ENCODE data around the gene PIGB. TPM values are rescaled to one million over a fixed set of nuclear protein-coding genes. Genes with fewer than 3 reads are reported as not detected.

Gene PIGB
- polyA plus RNA-seq, 1 donor (not counting 4 experiments of a cell fraction or from before 2014, with no cell fraction given) = 29.1 TPM

DNA sequence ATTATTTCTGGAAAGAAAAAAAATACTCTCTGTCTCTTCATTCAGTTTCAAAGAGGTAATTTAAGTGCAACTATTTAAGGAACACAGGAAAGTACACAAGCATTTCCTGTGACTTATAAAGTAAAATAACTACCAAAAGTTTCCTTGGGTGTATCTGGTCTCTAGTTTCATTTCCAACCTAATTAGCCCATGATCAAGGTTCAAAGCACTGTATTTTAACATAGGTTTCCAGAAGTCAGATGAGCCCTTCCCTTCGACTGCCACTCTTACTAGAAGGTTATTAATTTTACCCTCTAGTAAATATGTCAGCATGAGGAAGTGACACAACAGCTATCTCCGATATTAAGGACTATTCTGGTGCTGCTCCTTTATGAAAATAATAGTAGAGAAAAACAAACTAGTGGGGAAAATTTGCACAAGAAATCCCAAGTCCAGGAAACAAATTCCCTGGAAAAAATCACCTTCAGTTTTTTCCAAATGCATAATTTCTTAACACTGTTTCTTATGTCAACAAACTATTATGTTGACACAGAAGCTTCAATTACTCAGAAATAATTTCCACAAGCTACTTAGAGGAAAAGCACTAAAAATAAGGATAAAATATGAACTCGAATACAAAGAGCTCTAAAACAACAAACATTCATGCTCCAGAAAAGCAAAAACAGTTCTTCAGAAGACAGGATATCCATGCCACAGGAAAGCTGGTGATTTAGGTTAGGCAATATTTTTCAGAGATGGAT, 53.8 kb downstream of the PIGB start:
- no peaks in the 10 kb centered on the region for H3K36me3 ChIP-seq (ENCODE audit: control insufficient read depth in 2 of 2, extremely low read depth in 1 of 2, insufficient read depth in 2 of 2, low read length in 2 of 2)
- no peaks in the 10 kb centered on the region for H3K9me1 ChIP-seq (ENCODE audit: control insufficient read depth, extremely low read depth, insufficient read depth, low read length)
- H3K9me3 ChIP-seq (ENCODE audit: control insufficient read depth, low read depth, low read length) = no peaks in the 10 kb centered on the region
- DNase-seq (ENCODE audit: low read depth, low spot score) = no peak
- H3K4me3 ChIP-seq (ENCODE audit: control insufficient read depth in 2 of 3, extremely low read depth in 1 of 3, insufficient read depth in 2 of 3, low read depth in 1 of 3, low read length in 3 of 3) = no peak overlapping the region
- dilution Hi-C loops (cut with MboI; ENCODE audit: extremely low pct_ligation_motif_present, low sequenced_read_pairs) = no loop called here
- no peaks in the 10 kb centered on the region for H3K27me3 ChIP-seq (ENCODE audit: control insufficient read depth, extremely low read depth, insufficient read depth, low read length)
- H3K4me2 ChIP-seq (ENCODE audit: control insufficient read depth, extremely low read depth, insufficient read depth, low read depth, low read length) = no peak overlapping the region
- no peaks in the 10 kb centered on the region for H3K79me2 ChIP-seq (ENCODE audit: control insufficient read depth, insufficient read depth, low read length)
- H2AFZ ChIP-seq (ENCODE audit: control insufficient read depth, low read length) = no peak overlapping the region
- no peak overlapping the region for H3K27ac ChIP-seq (ENCODE audit: control insufficient read depth, insufficient read depth, low read length)
- no peaks in the 10 kb centered on the region for H4K20me1 ChIP-seq (ENCODE audit: control insufficient read depth, extremely low read depth, insufficient read depth, low read length)
- no peak for FAIRE-seq
- H3K9ac ChIP-seq (ENCODE audit: control insufficient read depth, extremely low read depth, insufficient read depth, low read length) = no peak overlapping the region
- TF ChIP-seq EZH2 (IDR thresholded peaks at IDR 0.05; ENCODE audit: low read length) = no peak
- TF ChIP-seq, protein P1, sequence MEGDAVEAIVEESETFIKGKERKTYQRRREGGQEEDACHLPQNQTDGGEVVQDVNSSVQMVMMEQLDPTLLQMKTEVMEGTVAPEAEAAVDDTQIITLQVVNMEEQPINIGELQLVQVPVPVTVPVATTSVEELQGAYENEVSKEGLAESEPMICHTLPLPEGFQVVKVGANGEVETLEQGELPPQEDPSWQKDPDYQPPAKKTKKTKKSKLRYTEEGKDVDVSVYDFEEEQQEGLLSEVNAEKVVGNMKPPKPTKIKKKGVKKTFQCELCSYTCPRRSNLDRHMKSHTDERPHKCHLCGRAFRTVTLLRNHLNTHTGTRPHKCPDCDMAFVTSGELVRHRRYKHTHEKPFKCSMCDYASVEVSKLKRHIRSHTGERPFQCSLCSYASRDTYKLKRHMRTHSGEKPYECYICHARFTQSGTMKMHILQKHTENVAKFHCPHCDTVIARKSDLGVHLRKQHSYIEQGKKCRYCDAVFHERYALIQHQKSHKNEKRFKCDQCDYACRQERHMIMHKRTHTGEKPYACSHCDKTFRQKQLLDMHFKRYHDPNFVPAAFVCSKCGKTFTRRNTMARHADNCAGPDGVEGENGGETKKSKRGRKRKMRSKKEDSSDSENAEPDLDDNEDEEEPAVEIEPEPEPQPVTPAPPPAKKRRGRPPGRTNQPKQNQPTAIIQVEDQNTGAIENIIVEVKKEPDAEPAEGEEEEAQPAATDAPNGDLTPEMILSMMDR (optimal IDR thresholded peaks at IDR 0.05 in 1 of 3, IDR thresholded peaks at IDR 0.05 in 1 of 3, conservative IDR thresholded peaks at IDR 0.05 in 1 of 3; ENCODE audit: extremely low read depth in 1 of 3, insufficient read depth in 2 of 3, low read length in 3 of 3) = no peak
- no peaks in the 10 kb centered on the region for H3K4me1 ChIP-seq (ENCODE audit: control insufficient read depth, extremely low read depth, insufficient read depth, low read length)

GRCh38 chr15:55379095-55379494, 60.1 kb downstream of the PIGB start:
- Histone ChIP-seq H3K36me3 (ENCODE audit: control insufficient read depth in 2 of 2, extremely low read depth in 1 of 2, insufficient read depth in 2 of 2, low read length in 2 of 2) (no peaks in the 10 kb centered on the region), H3K4me2 (ENCODE audit: control insufficient read depth, extremely low read depth, insufficient read depth, low read depth, low read length) (no peak overlapping the region), H3K4me3 (ENCODE audit: control insufficient read depth in 2 of 3, extremely low read depth in 1 of 3, insufficient read depth in 2 of 3, low read depth in 1 of 3, low read length in 3 of 3) (no peak overlapping the region), H3K79me2 (ENCODE audit: control insufficient read depth, insufficient read depth, low read length) (no peaks in the 10 kb centered on the region), H3K9me3 (ENCODE audit: control insufficient read depth, low read depth, low read length) (no peaks in the 10 kb centered on the region), H3K27me3 (ENCODE audit: control insufficient read depth, extremely low read depth, insufficient read depth, low read length) (no peaks in the 10 kb centered on the region), H3K9ac (ENCODE audit: control insufficient read depth, extremely low read depth, insufficient read depth, low read length) (no peak overlapping the region), H3K9me1 (ENCODE audit: control insufficient read depth, extremely low read depth, insufficient read depth, low read length) (no peaks in the 10 kb centered on the region), H3K27ac (ENCODE audit: control insufficient read depth, insufficient read depth, low read length) (no peak overlapping the region), H2AFZ (ENCODE audit: control insufficient read depth, low read length) (no peak overlapping the region), H4K20me1 (ENCODE audit: control insufficient read depth, extremely low read depth, insufficient read depth, low read length) (no peaks in the 10 kb centered on the region), H3K4me1 (ENCODE audit: control insufficient read depth, extremely low read depth, insufficient read depth, low read length) (no peaks in the 10 kb centered on the region)
- DNase-seq (ENCODE audit: low read depth, low spot score) = no peak
- no peak for TF ChIP-seq EZH2 (IDR thresholded peaks at IDR 0.05; ENCODE audit: low read length)
- TF ChIP-seq, protein P1 (optimal IDR thresholded peaks at IDR 0.05 in 1 of 3, IDR thresholded peaks at IDR 0.05 in 1 of 3, conservative IDR thresholded peaks at IDR 0.05 in 1 of 3; ENCODE audit: extremely low read depth in 1 of 3, insufficient read depth in 2 of 3, low read length in 3 of 3) = no peak
- no peak for FAIRE-seq
- dilution Hi-C loops (cut with MboI; ENCODE audit: extremely low pct_ligation_motif_present, low sequenced_read_pairs) = no loop called here
